Hematopoietic multipotent progenitor cell (in vitro differentiated cells): Measurements from ENCODE around the gene TMEM82. TPM values are rescaled to one million over a fixed set of nuclear protein-coding genes. Genes with fewer than 3 reads are reported as not detected.
"Not testable (repeated sequence)": the region's sequence is repeated elsewhere in the genome, so short reads cannot be mapped to it uniquely, and the experiment has no call there.

ENCODE experiments used
- DNase-seq, 3 donors: peaks; one replicate each; pipeline ENCODE4 v3.0.0-alpha.2; 2011 to 2015; ENCODE audit warnings: low read depth in 2 of 3, low spot score in 2 of 3
- total RNA-seq: library from RNA; depleted of rRNA; stranded (reverse); fragments of >200 nt; gene quantifications from one replicate; pipeline ENCODE4 v1.2.3, GENCODE V29; 2012

TMEM82 gene
- total RNA-seq = not detected

DNA sequence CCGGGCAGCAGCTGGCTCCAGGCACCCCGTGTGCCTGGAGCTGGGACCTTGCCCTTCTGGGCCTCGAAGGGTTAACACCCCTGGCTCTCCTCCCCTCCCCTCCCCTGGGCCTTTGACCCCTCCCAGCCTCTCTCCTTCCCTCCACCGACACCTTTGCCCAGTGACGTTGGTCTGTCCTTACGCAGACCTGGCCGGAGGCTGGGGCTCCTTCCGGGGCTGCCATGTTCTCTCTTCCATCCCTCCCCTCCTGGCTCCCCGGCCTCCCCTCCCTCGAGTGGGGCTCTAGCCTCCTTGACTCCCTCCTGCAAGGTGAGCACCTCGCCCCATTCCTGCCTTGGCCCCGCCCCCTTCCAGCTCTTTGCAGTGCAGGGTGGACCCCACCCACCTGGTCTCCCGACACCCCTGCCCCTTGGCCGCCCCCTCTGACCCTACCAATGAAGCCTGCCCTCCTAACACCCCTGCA lies at the start of gene TMEM82:
Gene TMEM82 (plus strand): TSS at position 161 of the 463 bp plus-strand sequence. CDS start 61 bp downstream, at position 222.
- DNase-seq = no peak

DNA sequence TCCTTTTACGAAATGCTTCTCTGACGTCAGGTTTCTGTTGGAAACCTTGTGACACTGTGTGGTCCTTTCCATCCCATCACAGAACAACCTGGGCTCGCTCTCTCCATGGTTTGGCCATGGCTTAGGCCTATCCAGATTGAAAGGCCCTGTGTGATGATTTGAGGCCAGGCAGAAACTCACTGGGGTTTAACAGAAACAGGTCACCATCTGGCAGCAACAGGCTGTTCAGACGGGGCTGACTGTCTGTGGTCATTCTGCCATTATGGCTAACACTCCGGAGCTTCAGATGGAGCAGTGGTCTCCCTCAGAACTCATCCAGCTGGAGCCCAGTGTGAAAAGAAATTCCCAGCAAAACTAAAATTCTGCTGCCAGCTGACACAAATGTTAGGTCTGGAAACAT lies 48.9 kb upstream of the TMEM82 start:
- no peak for DNase-seq

DNA sequence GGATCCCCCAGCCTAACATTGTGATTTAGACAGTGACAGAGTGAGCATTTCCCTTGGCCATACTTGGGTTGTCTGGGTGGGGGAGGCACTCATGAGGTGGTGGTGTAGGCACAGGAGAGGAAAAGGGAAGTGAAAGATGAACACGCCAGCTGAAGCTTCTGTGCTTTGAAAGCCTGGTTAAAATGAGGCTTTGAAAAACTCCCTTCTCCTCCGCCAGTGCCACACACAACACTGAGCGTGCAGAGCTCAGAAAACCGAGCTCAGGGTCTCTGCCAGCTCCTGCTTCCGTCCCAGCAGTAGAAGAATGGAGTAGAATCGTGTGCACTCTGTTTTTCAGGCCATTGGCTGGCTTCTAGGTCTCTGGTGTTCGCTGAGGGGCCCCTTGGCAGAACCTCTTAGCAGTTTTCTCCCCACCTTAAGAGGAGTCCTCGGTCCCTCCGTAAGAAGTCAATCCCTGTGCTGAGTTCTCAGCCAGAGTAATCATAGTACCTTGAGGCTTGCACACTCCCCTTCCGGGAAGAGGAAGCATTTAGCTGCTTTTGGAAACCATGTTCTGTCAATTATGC lies 45.3 kb upstream of the TMEM82 start:
- DNase-seq = peak in 2 of 3 donors; percentile 69 to 81

GRCh38 chr1:15698201-15698600 lies 44.1 kb upstream of the TMEM82 start:
- no peak for DNase-seq

GRCh38 chr1:15699321-15699720 lies 43.0 kb upstream of the TMEM82 start:
- not testable (repeated sequence) for DNase-seq

DNA sequence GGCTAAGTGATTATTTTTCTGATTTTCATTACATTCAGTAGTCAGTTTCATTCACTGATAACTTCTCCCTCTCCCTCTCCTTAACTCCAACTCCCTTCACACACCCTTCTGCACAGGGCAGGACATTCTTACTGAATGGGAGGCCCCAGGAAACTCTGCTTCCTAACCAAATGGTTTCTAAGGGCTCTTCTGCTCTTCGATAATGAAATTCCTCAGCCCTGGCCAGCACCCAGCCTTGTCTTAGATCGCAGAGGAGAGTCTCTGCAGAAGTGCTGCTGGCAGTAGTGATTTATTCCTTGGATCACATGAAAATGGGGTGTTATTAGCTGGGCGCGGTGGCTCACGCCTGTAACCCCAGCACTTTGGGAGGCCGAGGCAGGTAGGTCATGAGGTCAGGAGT lies 41.8 kb upstream of the TMEM82 start:
- DNase-seq = no peak

GRCh38 chr1:15701784-15702183 lies 40.5 kb upstream of the TMEM82 start:
- DNase-seq = no peak

DNA sequence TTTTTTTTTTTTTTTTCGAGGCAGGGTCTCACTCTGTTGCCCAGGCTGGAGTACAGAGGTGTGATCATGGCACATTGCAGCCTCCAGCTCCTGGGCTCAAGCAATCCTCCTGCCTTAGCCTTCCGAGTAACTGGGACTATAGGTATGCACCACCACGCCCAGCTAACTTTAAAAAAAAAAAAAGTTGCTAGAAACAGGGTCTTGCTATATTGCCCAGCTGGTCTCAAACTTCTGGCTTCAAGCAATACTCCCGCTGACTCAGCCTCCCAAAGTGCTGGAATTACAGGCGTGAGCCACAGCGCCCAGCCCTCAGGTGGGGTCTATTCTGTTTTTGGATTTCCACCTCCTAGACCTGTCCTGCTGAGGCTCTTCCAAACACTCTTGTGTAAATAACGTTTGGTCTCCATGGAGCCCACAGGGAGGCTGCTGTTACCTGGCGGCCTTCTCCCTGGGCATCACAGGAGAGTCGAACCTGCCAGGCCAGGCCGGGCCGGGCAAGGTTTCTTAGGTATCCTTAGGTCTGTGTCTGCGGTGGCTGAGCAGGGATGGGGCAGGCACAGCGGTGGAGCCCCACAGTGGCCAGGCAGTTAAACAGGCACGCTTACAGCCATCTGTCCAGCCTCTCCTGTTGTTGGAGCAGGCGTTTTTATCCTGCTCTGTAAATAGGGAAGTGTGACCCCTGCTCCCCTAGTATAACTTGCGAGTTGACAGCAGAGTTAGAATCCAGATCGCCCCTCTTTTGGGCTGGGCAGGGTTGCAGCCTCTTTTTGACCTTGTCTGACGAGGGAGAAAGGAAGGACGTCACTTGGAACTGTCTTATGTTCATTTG lies 39.4 kb upstream of the TMEM82 start:
- DNase-seq = no peak

DNA sequence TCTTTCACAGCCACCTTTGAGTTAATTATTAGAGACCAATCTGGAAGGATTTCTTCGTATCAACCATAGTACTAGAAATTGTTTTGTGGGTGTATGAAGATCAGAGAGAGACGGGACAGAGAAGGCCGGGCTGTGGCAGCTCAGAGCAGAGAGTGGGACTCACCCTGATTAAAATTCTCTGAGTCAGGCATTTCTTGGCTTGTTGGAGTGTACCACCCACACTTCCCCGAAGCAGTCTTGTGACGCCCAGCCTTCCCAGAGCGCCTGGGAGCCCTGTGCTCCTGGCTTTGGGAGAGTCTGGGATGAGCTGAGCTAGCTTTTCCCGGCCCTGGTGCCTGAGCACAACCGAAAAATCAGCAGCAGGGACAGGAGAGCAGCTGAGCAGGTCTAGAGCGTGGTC lies 38.7 kb upstream of the TMEM82 start:
- no peak for DNase-seq

GRCh38 chr1:15704526-15705183 lies 37.6 kb upstream of the TMEM82 start:
- DNase-seq = no peak

GRCh38 chr1:15705184-15705566 lies 37.1 kb upstream of the TMEM82 start:
- DNase-seq = no peak

DNA sequence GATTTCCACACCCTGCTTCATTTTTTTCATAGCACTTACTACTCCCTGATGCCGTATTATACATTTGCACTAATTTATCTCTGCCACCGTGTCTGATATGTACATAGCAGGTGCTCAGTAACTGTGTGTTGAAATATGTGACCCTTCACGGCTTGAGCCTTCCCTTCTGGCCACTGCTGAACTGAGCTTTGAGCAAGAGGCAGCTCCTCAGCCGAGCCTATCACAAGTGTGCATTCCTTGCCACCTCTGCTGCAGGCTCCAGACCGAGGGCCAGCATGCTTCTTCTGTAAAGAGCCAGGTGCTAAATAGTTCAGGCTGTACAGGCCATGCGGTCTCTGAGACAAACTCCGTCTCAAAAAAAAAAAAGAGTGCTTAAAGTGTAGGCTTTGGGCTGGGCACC lies 35.5 kb upstream of the TMEM82 start:
- no peak for DNase-seq

- DNase-seq = no peak
These were observed 34.9 kb upstream of the TMEM82 start for GRCh38 chr1:15707239-15707925.

- DNase-seq = no peak
These were observed 33.7 kb upstream of the TMEM82 start for GRCh38 chr1:15708486-15709137.

- DNase-seq = no peak
These were observed 33.1 kb upstream of the TMEM82 start for GRCh38 chr1:15709226-15709625.

GRCh38 chr1:15712168-15712567 lies 30.1 kb upstream of the TMEM82 start:
- DNase-seq = no peak

DNA sequence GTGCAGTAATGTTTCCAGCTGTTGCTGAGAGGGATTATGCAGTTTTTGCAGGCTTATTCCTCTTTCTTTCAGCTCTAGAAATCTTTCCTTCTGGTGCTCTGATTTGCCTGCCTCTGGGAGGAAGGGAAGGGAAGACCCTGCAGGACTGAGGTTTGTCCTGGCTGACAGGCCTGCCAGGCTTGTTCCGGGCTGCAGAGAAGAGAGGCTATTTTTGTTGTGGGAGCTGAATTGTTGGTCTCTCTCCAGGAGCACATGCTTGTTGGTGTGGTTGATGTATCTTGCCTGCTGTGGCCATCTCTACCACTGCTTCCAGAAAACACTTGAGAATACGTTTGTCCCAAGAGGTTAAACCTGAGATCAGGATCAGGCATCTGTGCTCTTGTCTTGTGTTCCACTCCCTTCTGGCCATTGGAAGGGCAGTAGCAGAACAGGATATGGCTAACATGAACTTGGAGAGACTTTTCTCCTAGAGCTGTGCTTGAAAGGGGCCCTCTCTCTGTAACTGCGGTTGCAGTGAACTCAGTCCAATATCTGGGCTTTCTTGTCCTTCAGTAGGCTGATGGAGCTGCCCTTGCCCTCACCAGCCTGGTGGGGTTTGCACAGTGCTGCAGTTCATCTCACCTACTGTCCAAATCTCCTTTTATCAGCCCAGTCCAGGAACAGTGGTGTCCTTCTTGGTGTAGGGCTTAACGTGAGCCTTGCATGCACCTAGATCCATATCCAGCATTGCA lies 27.7 kb upstream of the TMEM82 start:
- DNase-seq = no peak

- DNase-seq = no peak
These were observed 24.7 kb upstream of the TMEM82 start for GRCh38 chr1:15717418-15718125.

DNA sequence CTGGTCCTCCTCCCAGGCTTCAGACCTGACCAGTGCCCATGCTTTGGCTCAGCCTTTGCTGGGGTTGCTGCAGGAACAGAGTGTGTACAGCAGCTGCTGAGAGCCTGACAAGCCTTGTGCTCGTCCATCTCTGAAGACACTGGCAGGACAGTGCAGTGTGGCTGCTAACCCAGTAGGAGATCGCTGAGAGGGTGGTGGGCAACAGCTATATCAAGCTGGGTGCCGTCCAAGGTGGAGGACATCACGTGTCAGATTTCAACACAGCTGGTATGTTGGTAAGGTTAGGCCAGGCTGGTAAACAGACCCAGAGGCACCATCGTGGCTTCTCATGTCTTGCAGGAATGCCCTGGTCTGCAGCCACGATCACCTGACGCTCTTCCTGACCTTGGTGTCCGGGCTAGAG lies 24.1 kb upstream of the TMEM82 start:
- DNase-seq = no peak
